K562 (cell line): ENCODE measurements around the gene DYNLT4. TPM values are rescaled to one million over a fixed set of nuclear protein-coding genes. Genes with fewer than 3 reads are reported as not detected.

Experiments
- CREBBP ChIP-seq: IDR thresholded peaks from one replicate; pipeline ENCODE4 v1.6.1; 2012; ENCODE audit warnings: low read depth, mild to moderate bottlenecking, control low read depth, inconsistent platforms, low read length
- FOXK1 ChIP-seq: sonication (generic); formaldehyde crosslinking; IDR thresholded peaks from 2 replicates; pipeline ENCODE4 v1.8.0; 2022; ENCODE audit warnings: missing genetic modification reagents, mild to moderate bottlenecking, borderline replicate concordance
- FOXM1 ChIP-seq, 2 experiments: fragments of 450-650 bp in 1 of 2; sonication (generic) in 1 of 2; formaldehyde crosslinking in 1 of 2; IDR thresholded peaks; 2 replicates each; pipeline versions ENCODE4 v1.6.1 to v1.9.0; 2017 to 2022; ENCODE audit warnings: low read depth in 2 of 2, mild to moderate bottlenecking in 2 of 2, missing genetic modification reagents in 1 of 2, moderate library complexity in 1 of 2
- HDAC1 ChIP-seq, 2 experiments: fragments of 450-650 bp; IDR thresholded peaks; 2 replicates each; pipeline ENCODE4 v1.6.1; 2016 to 2017; ENCODE audit warnings: inconsistent platforms in 1 of 2, mild to moderate bottlenecking in 1 of 2, moderate library complexity in 1 of 2
- HNRNPH1 ChIP-seq: fragments of 200-400 bp; formaldehyde crosslinking; optimal IDR thresholded peaks from 2 replicates; pipeline ENCODE3; 2017; ENCODE audit warnings: low read depth, mild to moderate bottlenecking, low read length, moderate library complexity
- MIER1 ChIP-seq: fragments of 450-650 bp; IDR thresholded peaks from 2 replicates; pipeline ENCODE4 v1.6.1; 2016; ENCODE audit warnings: antibody characterized with exemption, mild to moderate bottlenecking, low read depth
- NFXL1 ChIP-seq: fragments of 450-650 bp; formaldehyde crosslinking; IDR thresholded peaks from 2 replicates; pipeline ENCODE4 v1.4.0; 2021; ENCODE audit warnings: mild to moderate bottlenecking
- PHTF2 ChIP-seq: fragments of 250-450 bp; sonication (Bioruptor Pico); IDR thresholded peaks from 2 replicates; pipeline ENCODE4 v1.5.0; 2021; ENCODE audit warnings: mild to moderate bottlenecking
- RBM22 ChIP-seq: fragments of 200-400 bp; formaldehyde crosslinking; IDR thresholded peaks from 2 replicates; pipeline ENCODE4 v1.6.1; 2018; ENCODE audit warnings: low read length, low read depth; ENCODE audit not compliant: poor library complexity, severe bottlenecking
- SMARCA4 ChIP-seq: fragments of 450-650 bp; IDR thresholded peaks from 2 replicates; pipeline ENCODE4 v1.6.1; 2016
- SPI1 ChIP-seq: IDR thresholded peaks from 2 replicates; pipeline ENCODE4 v1.6.1; 2011; ENCODE audit warnings: low read depth, low read length, control low read depth, borderline replicate concordance
- SREBF2 ChIP-seq: sonication (generic); formaldehyde crosslinking; IDR thresholded peaks from 2 replicates; pipeline ENCODE4 v1.4.0; 2020; ENCODE audit warnings: mild to moderate bottlenecking, missing genetic modification reagents
- STAG1 ChIP-seq: sonication (generic); formaldehyde crosslinking; IDR thresholded peaks from 2 replicates; pipeline ENCODE4 v1.5.0; 2020; ENCODE audit warnings: missing genetic modification reagents, borderline replicate concordance
- TCF7 ChIP-seq: sonication (generic); IDR thresholded peaks from 2 replicates; pipeline ENCODE4 v1.6.1; 2016; ENCODE audit warnings: antibody characterized with exemption, borderline replicate concordance
- YY1 ChIP-seq, 3 experiments: IDR thresholded peaks; 2 replicates each; pipeline ENCODE4 v1.6.1; 2011; ENCODE audit warnings: low read length in 2 of 3, mild to moderate bottlenecking in 2 of 3, moderate library complexity in 2 of 3, borderline replicate concordance in 1 of 3, control low read depth in 1 of 3, low read depth in 1 of 3; ENCODE audit not compliant: insufficient read depth in 3 of 3, insufficient replicate concordance in 2 of 3, control insufficient read depth in 1 of 3, insufficient read length in 1 of 3; ENCODE audit errors: extremely low read depth in 1 of 3
- ZBED1 ChIP-seq: IDR thresholded peaks from 2 replicates; pipeline ENCODE4 v1.6.1; 2014
- polyA plus RNA-seq, 8 experiments: library from polyadenylated mRNA; depleted of rRNA in 4 of 8; stranded (reverse) in 5 of 8; unstranded in 3 of 8; fragments of >200 nt; fragmentation: Nextera tagmentation in 2 of 8; fragmentation: Illumina TruSeq in 1 of 8; extraction: Ambion mirVana in 2 of 8; extraction: Trizol in 1 of 8; gene quantifications; 2 replicates each; pipeline versions ENCODE4 v1.2.1 to v1.2.3, GENCODE V29; 2011 to 2014; ENCODE audit warnings: inconsistent platforms in 1 of 8, missing spikeins in 1 of 8
- total RNA-seq, 7 experiments: library from RNA; depleted of rRNA in 6 of 7; stranded (reverse); fragments of >200 nt in 6 of 7; fragmentation: Illumina TruSeq in 2 of 7; extraction: Trizol in 2 of 7; gene quantifications; 2 replicates each; pipeline versions ENCODE4 v1.2.1 to v1.2.3, GENCODE V29; 2011 to 2021; ENCODE audit warnings: low replicate concordance in 1 of 7
- TF ChIP-seq, protein P1 (sequence below): fragments of 450-650 bp; IDR thresholded peaks from 2 replicates; pipeline ENCODE4 v1.7.0; 2016; ENCODE audit warnings: borderline replicate concordance
- TF ChIP-seq, protein P2 (sequence below): fragments of 450-650 bp; formaldehyde crosslinking; IDR thresholded peaks from 2 replicates; pipeline ENCODE4 v1.4.0; 2020; ENCODE audit warnings: mild to moderate bottlenecking, moderate library complexity
- TF ChIP-seq, protein P3 (sequence below), 2 experiments: fragments of 250-450 bp in 1 of 2; fragments of 450-650 bp in 1 of 2; sonication (Bioruptor Pico) in 1 of 2; IDR thresholded peaks; 2 replicates each; pipeline versions ENCODE4 v1.6.1 to v1.8.0; 2016 to 2021; ENCODE audit warnings: mild to moderate bottlenecking in 2 of 2, moderate library complexity in 2 of 2, missing compliant biosample characterization in 1 of 2, missing genetic modification characterization in 1 of 2
- TF ChIP-seq, protein P4 (sequence below): IDR thresholded peaks from 2 replicates; pipeline ENCODE4 v1.6.1; 2014; ENCODE audit warnings: antibody characterized with exemption
- TF ChIP-seq, protein P5 (sequence below): sonication (generic); formaldehyde crosslinking; IDR thresholded peaks from 2 replicates; pipeline ENCODE4 v1.8.0; 2022; ENCODE audit warnings: missing genetic modification reagents, mild to moderate bottlenecking, moderate library complexity, borderline replicate concordance

The DYNLT4 gene
- total and polyA plus RNA-seq, 9 of the 15 experiments (the other 6 are each of a cell fraction or from before 2014, with no cell fraction given), result 0.29 to 0.73 TPM; not detected in 7

DNA sequence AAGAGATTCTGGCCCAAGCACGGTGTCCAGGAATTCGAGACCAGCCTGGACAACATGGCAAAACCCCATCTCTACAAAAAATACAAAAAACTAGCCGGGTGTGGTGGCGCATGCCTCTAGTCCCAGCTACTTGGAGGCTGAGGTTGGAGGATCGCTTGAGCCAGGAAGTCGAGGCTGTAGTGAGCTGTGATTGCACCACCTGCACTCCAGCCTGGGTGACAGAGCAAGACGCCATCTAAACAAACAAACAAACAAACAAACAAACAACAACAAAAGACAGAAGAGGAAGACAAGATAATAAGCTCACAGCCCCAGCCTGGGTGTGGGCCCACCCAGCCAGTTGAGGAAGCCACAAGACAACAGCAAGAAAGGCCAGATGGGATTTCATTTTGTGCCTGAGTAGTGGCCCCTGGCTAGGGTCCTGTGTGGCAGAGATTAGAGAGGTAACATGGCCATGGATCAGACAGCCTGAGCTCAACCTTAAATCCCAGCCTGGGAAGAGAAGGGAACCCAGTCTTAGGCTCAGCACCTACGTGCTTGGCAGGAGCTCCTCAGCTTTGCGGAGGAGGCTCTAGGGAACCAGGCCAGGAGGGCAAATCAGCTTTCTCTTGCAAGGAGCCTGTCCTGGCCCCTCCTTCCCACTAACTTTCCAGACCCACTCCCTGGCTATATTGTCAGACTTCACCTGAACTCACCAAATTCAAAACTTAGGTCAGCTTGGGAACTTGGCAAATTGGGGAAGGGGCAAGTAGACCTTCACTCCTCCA is 14.2 kb downstream of the DYNLT4 start (continued):
- TF ChIP-seq, protein P1, sequence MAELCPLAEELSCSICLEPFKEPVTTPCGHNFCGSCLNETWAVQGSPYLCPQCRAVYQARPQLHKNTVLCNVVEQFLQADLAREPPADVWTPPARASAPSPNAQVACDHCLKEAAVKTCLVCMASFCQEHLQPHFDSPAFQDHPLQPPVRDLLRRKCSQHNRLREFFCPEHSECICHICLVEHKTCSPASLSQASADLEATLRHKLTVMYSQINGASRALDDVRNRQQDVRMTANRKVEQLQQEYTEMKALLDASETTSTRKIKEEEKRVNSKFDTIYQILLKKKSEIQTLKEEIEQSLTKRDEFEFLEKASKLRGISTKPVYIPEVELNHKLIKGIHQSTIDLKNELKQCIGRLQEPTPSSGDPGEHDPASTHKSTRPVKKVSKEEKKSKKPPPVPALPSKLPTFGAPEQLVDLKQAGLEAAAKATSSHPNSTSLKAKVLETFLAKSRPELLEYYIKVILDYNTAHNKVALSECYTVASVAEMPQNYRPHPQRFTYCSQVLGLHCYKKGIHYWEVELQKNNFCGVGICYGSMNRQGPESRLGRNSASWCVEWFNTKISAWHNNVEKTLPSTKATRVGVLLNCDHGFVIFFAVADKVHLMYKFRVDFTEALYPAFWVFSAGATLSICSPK, result peak; percentile 31; the same call in 1 of the 2 replicates
- 0 out of 4 replicates have a peak, but pooled peaks of 1 of the 2 experiments have one; percentile 10 for TF ChIP-seq HDAC1 (IDR thresholded peaks at IDR 0.05)
- TF ChIP-seq, protein P2, sequence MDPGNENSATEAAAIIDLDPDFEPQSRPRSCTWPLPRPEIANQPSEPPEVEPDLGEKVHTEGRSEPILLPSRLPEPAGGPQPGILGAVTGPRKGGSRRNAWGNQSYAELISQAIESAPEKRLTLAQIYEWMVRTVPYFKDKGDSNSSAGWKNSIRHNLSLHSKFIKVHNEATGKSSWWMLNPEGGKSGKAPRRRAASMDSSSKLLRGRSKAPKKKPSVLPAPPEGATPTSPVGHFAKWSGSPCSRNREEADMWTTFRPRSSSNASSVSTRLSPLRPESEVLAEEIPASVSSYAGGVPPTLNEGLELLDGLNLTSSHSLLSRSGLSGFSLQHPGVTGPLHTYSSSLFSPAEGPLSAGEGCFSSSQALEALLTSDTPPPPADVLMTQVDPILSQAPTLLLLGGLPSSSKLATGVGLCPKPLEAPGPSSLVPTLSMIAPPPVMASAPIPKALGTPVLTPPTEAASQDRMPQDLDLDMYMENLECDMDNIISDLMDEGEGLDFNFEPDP (CRISPR knock-in tag), result no peak
- no peak for TF ChIP-seq FOXK1
- no peak for TF ChIP-seq MIER1
- no peak for TF ChIP-seq FOXM1 (IDR thresholded peaks at IDR 0.05; ENCODE audit: low read depth)
- TF ChIP-seq FOXM1 (CRISPR knock-in tag; IDR thresholded peaks at IDR 0.05; ENCODE audit: low read depth), result peak; percentile 40; the same call in 1 of the 2 replicates
- TF ChIP-seq, protein P3, sequence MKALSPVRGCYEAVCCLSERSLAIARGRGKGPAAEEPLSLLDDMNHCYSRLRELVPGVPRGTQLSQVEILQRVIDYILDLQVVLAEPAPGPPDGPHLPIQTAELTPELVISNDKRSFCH (CRISPR knock-in tag; IDR thresholded peaks at IDR 0.05), result no peak
- TF ChIP-seq, protein P3 (tag; IDR thresholded peaks at IDR 0.05), result no peak
- TF ChIP-seq ZBED1, result no peak
- TF ChIP-seq PHTF2 (CRISPR knock-in tag), result no peak
- TF ChIP-seq NFXL1, result no peak
- TF ChIP-seq SMARCA4, result no peak
- TF ChIP-seq, protein P4, sequence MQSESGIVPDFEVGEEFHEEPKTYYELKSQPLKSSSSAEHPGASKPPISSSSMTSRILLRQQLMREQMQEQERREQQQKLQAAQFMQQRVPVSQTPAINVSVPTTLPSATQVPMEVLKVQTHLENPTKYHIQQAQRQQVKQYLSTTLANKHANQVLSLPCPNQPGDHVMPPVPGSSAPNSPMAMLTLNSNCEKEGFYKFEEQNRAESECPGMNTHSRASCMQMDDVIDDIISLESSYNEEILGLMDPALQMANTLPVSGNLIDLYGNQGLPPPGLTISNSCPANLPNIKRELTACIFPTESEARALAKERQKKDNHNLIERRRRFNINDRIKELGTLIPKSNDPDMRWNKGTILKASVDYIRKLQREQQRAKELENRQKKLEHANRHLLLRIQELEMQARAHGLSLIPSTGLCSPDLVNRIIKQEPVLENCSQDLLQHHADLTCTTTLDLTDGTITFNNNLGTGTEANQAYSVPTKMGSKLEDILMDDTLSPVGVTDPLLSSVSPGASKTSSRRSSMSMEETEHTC, result no peak
- no peak for TF ChIP-seq TCF7
- TF ChIP-seq CREBBP, result no peak
- TF ChIP-seq STAG1, result no peak
- no peak for TF ChIP-seq YY1 (IDR thresholded peaks at IDR 0.05; ENCODE audit: borderline replicate concordance in 1 of 3, control insufficient read depth in 1 of 3, extremely low read depth in 1 of 3, insufficient read depth in 3 of 3, insufficient read length in 1 of 3, insufficient replicate concordance in 2 of 3, low read depth in 1 of 3, low read length in 2 of 3)
- TF ChIP-seq, protein P5, sequence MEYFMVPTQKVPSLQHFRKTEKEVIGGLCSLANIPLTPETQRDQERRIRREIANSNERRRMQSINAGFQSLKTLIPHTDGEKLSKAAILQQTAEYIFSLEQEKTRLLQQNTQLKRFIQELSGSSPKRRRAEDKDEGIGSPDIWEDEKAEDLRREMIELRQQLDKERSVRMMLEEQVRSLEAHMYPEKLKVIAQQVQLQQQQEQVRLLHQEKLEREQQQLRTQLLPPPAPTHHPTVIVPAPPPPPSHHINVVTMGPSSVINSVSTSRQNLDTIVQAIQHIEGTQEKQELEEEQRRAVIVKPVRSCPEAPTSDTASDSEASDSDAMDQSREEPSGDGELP (CRISPR knock-in tag), result no peak
- no peak for TF ChIP-seq HNRNPH1
- no peak for TF ChIP-seq SREBF2 (CRISPR knock-in tag)
- TF ChIP-seq RBM22, result no peak
- TF ChIP-seq SPI1, result no peak
